Esophagus muscularis mucosa (tissue), 4 donors: Measurements from ENCODE around the gene STARD5. TPM values are rescaled to one million over a fixed set of nuclear protein-coding genes. Genes with fewer than 3 reads are reported as not detected.

Source experiments
- DNase-seq: peaks from one replicate; pipeline ENCODE4 v3.0.0-alpha.2; 2017; ENCODE audit errors: extremely low spot score
- H3K27ac ChIP-seq, 4 donors: fragments of 200-600 bp; sonication (generic); replicated peaks in 1 of 4; 1 replicate in 3 of 4; 2 replicates in 1 of 4; pipeline ENCODE4 v1.5.1; 2016 to 2019; ENCODE audit warnings: mild to moderate bottlenecking in 1 of 4
- H3K27me3 ChIP-seq, 4 donors: fragments of 200-600 bp; sonication (generic); one replicate each; pipeline versions ENCODE4 v1.5.1 to v1.6.0; 2016 to 2019
- H3K36me3 ChIP-seq, 4 donors: fragments of 200-600 bp; sonication (generic); one replicate each; pipeline ENCODE4 v1.5.1; 2016 to 2019
- H3K4me1 ChIP-seq, 4 donors: fragments of 200-600 bp; sonication (generic); one replicate each; pipeline ENCODE4 v1.5.1; 2016 to 2019
- H3K4me3 ChIP-seq, 4 donors: fragments of 200-600 bp; sonication (generic); 1 replicate in 2 of 4; 2 replicates in 2 of 4; pipeline ENCODE4 v1.5.1; 2016 to 2019; ENCODE audit warnings: mild to moderate bottlenecking in 4 of 4, moderate library complexity in 1 of 4
- H3K9me3 ChIP-seq, 4 donors: fragments of 200-600 bp; sonication (generic); 1 replicate in 3 of 4; 2 replicates in 1 of 4; pipeline ENCODE4 v1.5.1; 2016 to 2019
- EP300 ChIP-seq: sonication (generic); formaldehyde crosslinking; IDR thresholded peaks from one replicate; pipeline ENCODE4 v1.6.1; 2017; ENCODE audit warnings: antibody characterized with exemption
- POLR2A ChIP-seq: fragments of 450-650 bp; IDR thresholded peaks from one replicate; pipeline ENCODE4 v1.6.1; 2017; ENCODE audit warnings: antibody characterized with exemption, moderate library complexity, mild to moderate bottlenecking, low read depth
- POLR2AphosphoS5 ChIP-seq, 2 donors: sonication (generic); formaldehyde crosslinking; IDR thresholded peaks; one replicate each; pipeline ENCODE4 v1.6.1; 2017; ENCODE audit warnings: antibody characterized with exemption in 2 of 2
- WGBS: methylation state at CpG from one replicate; pipeline ENCODE4 v1.1.5; 2018; 5-methylcytosine and 5-hydroxymethylcytosine counted together
- intact Hi-C: fragments of 100-400 bp; cut with DNase I; formaldehyde crosslinking; loops from one replicate; pipeline ENCODE4 v1.15.1; 2023
- total RNA-seq, 4 donors: library from RNA; depleted of rRNA; stranded (reverse); fragments of >200 nt; gene quantifications; one replicate each; pipeline versions ENCODE4 v1.1.0 to v1.2.1, GENCODE V29; 2016
- TF ChIP-seq, protein P1 (sequence below), 3 experiments: fragments of 200-600 bp in 2 of 3; fragments of 450-650 bp in 1 of 3; sonication (generic) in 2 of 3; IDR thresholded peaks; one replicate each; pipeline ENCODE4 v1.5.1; 2017 to 2019; ENCODE audit warnings: antibody characterized with exemption in 3 of 3, mild to moderate bottlenecking in 2 of 3, moderate library complexity in 1 of 3

Gene STARD5
- total RNA-seq, 4 donors from 2014 or later, result 2.7 to 3.7 (median 3.0) TPM

GRCh38 chr15:81291916-81292522, 31.9 kb downstream of the STARD5 start:
- H3K9me3 ChIP-seq, result no peaks in the 10 kb centered on the region
- DNase-seq, result no peak
- WGBS, result 90% methylated on average over 3 of the region's 5 CpGs

DNA sequence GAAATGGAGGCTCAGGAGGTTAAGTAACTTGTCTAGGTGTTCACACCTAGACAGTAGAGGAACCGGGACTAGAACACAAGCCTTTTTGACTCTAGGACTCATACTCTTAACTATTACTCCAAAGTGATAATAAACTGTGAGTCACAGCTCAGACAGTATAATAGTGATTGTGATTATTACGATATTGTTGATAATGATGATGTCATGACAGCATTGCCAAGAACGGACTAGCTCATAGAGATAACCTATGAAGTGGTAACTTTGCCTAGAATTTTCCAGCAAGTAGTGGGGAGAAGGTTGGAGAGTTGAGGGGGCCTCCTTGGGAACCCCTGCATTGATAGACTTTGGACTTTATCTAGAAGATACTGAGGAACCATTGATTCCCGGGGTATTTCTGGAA, 34.0 kb downstream of the STARD5 start:
- no peak overlapping the region for H3K27ac ChIP-seq
- intact Hi-C loops, result no loop called here
- no peak for DNase-seq
- H3K4me3 ChIP-seq, result no peak overlapping the region
- peaks cover 0 to 16% (median 5%) of the 10 kb centered on the region in 4 donors for H3K4me1 ChIP-seq
- TF ChIP-seq POLR2A (no peak), EP300 (no peak), POLR2AphosphoS5 (IDR thresholded peaks at IDR 0.05) (no peak)
- TF ChIP-seq, protein P1, sequence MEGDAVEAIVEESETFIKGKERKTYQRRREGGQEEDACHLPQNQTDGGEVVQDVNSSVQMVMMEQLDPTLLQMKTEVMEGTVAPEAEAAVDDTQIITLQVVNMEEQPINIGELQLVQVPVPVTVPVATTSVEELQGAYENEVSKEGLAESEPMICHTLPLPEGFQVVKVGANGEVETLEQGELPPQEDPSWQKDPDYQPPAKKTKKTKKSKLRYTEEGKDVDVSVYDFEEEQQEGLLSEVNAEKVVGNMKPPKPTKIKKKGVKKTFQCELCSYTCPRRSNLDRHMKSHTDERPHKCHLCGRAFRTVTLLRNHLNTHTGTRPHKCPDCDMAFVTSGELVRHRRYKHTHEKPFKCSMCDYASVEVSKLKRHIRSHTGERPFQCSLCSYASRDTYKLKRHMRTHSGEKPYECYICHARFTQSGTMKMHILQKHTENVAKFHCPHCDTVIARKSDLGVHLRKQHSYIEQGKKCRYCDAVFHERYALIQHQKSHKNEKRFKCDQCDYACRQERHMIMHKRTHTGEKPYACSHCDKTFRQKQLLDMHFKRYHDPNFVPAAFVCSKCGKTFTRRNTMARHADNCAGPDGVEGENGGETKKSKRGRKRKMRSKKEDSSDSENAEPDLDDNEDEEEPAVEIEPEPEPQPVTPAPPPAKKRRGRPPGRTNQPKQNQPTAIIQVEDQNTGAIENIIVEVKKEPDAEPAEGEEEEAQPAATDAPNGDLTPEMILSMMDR (IDR thresholded peaks at IDR 0.05), result no peak
- WGBS, result 84% methylated on average over 4 of the region's 4 CpGs
- H3K9me3 ChIP-seq, result no peaks in the 10 kb centered on the region
- no peaks in the 10 kb centered on the region for H3K27me3 ChIP-seq
- H3K36me3 ChIP-seq, result peaks cover 0 to 44% (median 3%) of the 10 kb centered on the region in 4 donors

More at GRCh38 chr15:81291916-81292522, 31.9 kb downstream of the STARD5 start:
- peaks cover 0 to 4% (median 0%) of the 10 kb centered on the region in 4 donors for H3K27me3 ChIP-seq
- TF ChIP-seq POLR2A (no peak), POLR2AphosphoS5 (IDR thresholded peaks at IDR 0.05) (no peak), EP300 (no peak)
- TF ChIP-seq, protein P1 (IDR thresholded peaks at IDR 0.05), result no peak
- no peak overlapping the region for H3K27ac ChIP-seq
- H3K36me3 ChIP-seq, result peaks cover 0 to 35% (median 0%) of the 10 kb centered on the region in 4 donors
- intact Hi-C loops, result no loop called here
- H3K4me3 ChIP-seq, result no peak overlapping the region
- H3K4me1 ChIP-seq, result peaks cover 12 to 36% (median 14%) of the 10 kb centered on the region in 4 donors

- Histone ChIP-seq H3K9me3 (no peaks in the 10 kb centered on the region), H3K4me1 (peaks cover 0 to 3% (median 0%) of the 10 kb centered on the region in 4 donors), H3K4me3 (no peak overlapping the region), H3K27ac (no peak overlapping the region), H3K27me3 (no peaks in the 10 kb centered on the region), H3K36me3 (peaks cover 0 to 38% (median 3%) of the 10 kb centered on the region in 4 donors)
- no peak for DNase-seq
- TF ChIP-seq, protein P1 (IDR thresholded peaks at IDR 0.05), result no peak
- no peak for TF ChIP-seq POLR2AphosphoS5 (IDR thresholded peaks at IDR 0.05)
- no peak for TF ChIP-seq POLR2A
- no peak for TF ChIP-seq EP300
- intact Hi-C loops, result no loop called here
- 87% methylated on average over 8 of the region's 8 CpGs for WGBS
Observed at GRCh38 chr15:81288616-81289015, 35.3 kb downstream of the STARD5 start.

DNA sequence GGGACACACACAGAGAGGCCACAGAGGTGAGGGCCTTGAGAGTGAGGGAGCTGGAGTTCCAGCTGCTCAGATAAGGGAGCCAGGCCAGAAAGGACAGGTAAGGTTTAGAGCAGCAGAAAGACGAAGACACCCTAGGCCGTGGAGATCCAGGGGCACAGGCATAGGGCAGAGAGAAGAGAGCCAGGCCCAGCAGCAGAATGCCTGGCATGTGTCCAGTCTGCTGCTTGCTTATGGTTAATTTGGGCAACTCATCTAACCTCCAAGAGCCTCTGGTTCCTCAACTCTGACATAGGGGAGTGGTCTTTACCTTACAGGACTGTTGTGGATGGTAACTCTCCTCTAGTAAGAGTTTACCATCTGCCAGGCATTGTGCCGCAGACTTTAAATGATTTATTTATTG, 35.9 kb downstream of the STARD5 start:
- Histone ChIP-seq H3K27me3 (no peaks in the 10 kb centered on the region), H3K4me1 (no peaks in the 10 kb centered on the region), H3K4me3 (no peak overlapping the region), H3K36me3 (peaks cover 0 to 32% (median 3%) of the 10 kb centered on the region in 4 donors), H3K27ac (no peak overlapping the region), H3K9me3 (no peaks in the 10 kb centered on the region)
- DNase-seq, result no peak
- TF ChIP-seq EP300 (no peak), POLR2AphosphoS5 (IDR thresholded peaks at IDR 0.05) (no peak), POLR2A (no peak)
- TF ChIP-seq, protein P1 (IDR thresholded peaks at IDR 0.05), result no peak
- intact Hi-C loops, result no loop called here
- 94% methylated on average over 3 of the region's 3 CpGs for WGBS
